Activated CD4-positive, alpha-beta T cell treated with anti-CD3 and anti-CD28 coated beads, Interleukin-2, amount 50 U/mL, for 4 hours (primary cell): ENCODE data around the gene KRTAP10-6.
"Not testable (repeated sequence)": the region's sequence is repeated elsewhere in the genome, so short reads cannot be mapped to it uniquely, and the experiment has no call there.

Experiments used
- DNase-seq, 2 experiments: peaks; one replicate each; pipeline ENCODE4 v3.0.0-alpha.2; 2020

The KRTAP10-6 gene, protein sequence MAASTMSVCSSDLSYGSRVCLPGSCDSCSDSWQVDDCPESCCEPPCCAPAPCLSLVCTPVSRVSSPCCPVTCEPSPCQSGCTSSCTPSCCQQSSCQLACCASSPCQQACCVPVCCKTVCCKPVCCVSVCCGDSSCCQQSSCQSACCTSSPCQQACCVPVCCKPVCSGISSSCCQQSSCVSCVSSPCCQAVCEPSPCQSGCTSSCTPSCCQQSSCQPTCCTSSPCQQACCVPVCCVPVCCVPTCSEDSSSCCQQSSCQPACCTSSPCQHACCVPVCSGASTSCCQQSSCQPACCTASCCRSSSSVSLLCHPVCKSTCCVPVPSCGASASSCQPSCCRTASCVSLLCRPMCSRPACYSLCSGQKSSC

DNA sequence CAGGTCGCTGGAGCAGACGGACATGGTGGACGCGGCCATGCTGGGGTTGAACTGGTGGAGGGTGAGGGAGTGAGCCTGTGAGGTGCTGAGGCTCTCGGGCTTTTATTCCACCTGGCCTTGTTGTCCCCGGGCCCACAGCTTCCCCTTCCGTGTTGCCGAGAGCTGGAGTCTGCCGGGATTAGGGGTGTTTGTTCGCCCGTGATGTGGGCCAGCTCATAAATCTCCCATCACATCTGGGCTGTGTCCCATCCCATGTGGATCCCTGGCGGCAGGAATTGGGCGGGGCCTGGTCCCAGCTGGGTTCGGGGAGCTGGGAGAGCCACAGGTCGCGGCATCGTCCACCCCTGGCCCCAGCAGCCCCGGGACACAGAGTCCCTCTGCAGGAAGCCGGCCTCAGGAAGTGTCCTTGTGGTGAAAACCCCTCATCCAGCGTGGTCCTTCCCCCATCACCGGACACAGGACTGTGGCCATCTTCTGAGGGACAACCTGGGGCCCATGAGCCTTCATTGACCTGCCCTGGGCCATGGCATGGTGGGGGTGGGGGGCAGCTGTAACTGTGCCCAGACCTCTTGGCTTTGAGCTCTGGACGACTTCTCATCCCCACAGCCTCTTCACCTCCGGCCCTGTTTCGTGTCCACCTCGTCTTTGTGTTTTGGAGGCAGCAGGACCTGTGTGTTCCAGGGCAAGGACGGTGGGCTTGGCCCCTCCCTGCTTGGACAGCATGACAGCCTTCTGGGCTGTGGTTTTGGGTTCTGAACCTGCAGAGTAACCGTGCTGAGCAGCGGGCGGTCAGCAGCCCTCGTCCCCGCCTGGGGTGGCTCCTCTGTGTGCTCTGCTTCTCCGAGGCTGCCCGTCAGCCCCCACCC, at the start of gene KRTAP10-6:
Gene KRTAP10-6, minus strand, starts transcription at position 60 of the 866 bp plus-strand sequence. Its CDS starts 21 bp downstream, at position 39.
- DNase-seq, result no peak

- no peak for DNase-seq
These were observed 48.5 kb upstream of the KRTAP10-6 start for GRCh38 chr21:44640761-44641160.

DNA sequence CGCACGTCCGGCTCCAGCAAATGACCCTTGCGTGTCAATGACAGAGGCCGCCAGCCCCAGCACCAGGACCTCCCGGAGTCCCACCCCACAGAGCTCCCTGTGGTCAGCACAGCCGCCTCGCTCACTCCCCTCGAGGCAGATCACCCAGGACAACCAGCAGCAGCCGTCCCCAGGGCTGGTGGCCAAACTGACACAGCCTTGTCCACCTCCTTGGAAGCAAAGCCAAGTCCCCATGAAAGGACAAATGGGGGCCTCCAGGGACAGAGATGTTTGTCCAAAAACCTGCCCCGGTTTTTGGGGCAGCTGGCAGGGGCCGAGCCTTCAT, 47.0 kb upstream of the KRTAP10-6 start:
- DNase-seq, result no peak

DNA sequence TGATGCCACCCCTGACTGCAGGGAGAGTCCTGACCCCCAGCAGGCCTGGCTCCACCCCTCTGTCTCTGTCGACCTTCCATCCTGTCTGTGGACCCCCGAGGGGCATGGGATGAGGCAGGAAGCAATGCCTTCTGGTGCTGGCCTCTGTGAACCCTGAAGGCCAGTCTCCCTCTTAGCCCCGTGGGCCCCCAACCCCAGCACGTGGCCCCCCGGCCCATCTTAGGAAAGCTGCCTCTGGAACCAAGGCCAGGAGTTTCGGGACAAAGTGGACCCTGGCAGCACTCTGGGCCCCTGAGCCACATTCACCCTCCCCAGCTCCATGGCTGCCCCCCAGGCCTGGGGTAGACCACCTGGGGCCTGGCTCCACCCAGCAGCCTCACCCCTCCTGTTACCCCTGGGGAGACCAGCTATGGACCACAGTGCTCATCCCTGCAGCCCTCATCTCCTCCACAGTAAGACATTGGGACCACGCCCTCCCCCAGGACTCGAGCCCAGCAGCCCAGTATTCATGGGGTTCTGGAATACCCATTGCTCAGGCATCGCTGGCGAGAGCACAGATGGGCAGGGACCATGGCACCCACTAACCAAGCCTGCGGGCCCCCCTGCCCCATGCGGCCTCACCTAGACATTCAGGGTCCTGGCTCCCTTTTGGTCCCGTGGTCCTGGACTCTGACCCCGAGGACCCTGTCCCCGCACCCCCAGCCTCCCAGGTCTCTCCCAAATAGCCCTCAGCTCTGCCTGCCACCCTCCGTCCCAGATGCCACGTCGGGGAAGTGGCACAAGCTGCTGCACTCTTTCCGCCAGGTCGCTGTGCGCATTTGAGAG, 46.4 kb upstream of the KRTAP10-6 start:
- DNase-seq, result not testable (repeated sequence)

- not testable (repeated sequence) for DNase-seq
These were observed 45.6 kb upstream of the KRTAP10-6 start for GRCh38 chr21:44637851-44638348.

- no peak for DNase-seq
These were observed 44.9 kb upstream of the KRTAP10-6 start, which contains the start of gene KRTAP10-10 for GRCh38 chr21:44637018-44637850. Gene KRTAP10-10 (plus strand): TSS chr21:44637356. CDS start chr21:44637418, 62 bp downstream.

DNA sequence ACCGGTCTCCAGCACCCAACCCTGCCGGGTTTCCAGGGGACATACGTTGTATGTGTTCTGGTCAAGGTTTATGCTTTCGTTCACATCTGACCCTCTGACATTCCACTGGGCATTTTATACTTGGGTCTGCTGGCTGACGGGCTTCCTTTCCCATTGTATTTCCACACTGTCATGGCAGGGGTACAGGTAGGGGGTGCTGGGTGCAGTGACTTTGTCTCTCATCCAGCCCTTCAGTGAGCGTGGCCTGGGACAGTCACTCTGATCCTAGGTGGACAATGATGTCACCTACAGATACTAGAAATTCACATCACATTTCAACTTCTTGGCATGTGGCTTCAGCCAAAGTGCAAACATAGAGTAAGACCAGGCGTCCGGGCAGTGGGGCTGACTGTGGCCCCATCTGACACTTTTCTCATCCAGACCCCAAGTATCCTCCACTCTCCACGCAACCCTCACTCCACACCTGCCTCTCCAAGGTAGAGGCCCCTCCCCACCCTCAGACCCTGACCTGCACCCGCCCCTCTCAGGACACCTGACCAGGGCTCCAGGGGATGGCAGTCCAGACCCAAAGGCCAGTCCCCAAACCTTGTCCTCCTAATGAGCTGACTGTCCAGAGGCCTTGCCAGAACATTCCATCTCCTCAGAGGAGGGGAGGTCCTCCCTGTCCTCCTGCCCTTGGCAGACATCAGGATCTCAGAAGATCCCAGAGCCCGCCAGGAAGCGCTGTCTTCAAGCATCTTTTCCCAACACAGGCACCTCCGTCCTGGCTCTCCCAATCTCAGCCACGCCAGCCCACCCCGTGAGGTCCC, 44.1 kb upstream of the KRTAP10-6 start:
- no peak for DNase-seq

GRCh38 chr21:44632067-44632466, 39.8 kb upstream of the KRTAP10-6 start:
- no peak for DNase-seq

DNA sequence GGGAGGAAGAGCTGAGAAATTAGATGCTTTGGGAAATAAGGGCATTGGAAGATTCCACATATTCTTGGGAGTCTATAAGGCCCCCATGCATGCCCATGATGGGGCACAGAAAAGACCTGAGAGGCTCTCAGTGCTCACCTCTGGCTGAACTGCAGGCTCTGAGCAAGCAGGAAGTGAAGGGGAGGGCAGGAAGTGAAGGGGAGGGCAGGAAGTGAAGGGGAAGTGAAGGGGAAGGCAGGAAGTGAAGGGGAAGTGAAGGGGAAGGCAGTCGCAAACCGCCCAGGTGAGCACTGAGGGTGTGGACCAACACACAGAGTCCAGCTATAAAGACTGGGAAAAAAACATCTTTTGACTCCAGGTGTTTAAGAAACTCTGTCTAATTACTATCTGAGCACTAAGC, 38.1 kb upstream of the KRTAP10-6 start:
- DNase-seq, result no peak

DNA sequence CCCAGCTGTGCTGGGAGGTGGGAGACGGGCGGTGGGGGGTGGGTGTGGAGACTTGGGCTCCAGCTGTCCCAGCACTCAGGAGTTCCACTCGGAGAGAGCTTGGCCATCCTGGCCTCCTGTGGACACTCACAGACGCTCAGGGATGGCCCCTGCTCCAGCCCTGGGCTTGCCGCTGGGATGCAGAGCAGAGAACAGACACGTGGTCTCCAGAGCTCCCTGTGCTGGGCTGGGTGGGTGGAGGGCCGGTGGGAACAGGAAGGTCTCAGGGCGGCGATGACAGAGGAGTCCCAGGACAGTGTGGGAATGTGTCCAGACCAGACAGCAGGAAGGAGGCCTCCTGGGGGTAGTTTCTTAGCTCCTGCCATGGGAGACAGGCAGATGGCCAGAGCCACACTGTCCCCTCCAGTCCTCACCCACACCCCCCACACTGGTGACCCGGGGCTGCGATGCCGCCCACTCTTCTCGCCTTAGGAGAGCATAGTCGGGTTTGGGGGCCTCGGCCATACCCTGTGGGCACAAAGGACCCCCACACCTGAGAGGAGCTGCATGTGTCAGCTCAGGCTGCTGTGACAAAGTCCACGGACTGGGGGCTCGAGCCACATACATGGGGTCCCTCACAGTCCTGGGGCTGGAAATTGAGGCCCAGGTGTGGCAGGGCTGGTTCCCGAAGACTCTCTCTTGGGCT, 36.5 kb upstream of the KRTAP10-6 start:
- no peak for DNase-seq

DNA sequence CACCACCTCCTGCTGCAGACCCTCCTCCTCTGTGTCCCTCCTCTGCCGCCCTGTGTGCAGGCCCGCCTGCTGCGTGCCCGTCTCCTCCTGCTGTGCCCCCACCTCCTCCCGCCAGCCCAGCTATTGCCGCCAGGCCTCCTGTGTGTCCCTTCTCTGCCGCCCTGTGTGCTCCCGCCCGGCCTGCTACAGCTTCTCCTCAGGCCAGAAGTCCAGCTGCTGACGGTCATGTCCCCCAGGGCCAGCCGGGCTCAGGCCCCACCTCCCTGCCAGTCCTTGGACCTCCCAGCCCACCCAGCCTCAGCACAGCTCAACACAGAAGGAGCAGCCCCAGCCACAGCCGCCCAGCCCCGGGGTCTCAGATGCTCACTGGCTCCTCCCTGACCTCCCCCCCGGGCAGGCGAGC, 35.5 kb upstream of the KRTAP10-6 start:
- not testable (repeated sequence) for DNase-seq

GRCh38 chr21:44627181-44627822, 35.0 kb upstream of the KRTAP10-6 start:
- not testable (repeated sequence) for DNase-seq

GRCh38 chr21:44626673-44627143, 34.4 kb upstream of the KRTAP10-6 start, which contains the start of gene KRTAP10-9:
Gene KRTAP10-9 (plus strand): TSS chr21:44627093. CDS start chr21:44627172, 79 bp downstream.
- DNase-seq, result no peak

DNA sequence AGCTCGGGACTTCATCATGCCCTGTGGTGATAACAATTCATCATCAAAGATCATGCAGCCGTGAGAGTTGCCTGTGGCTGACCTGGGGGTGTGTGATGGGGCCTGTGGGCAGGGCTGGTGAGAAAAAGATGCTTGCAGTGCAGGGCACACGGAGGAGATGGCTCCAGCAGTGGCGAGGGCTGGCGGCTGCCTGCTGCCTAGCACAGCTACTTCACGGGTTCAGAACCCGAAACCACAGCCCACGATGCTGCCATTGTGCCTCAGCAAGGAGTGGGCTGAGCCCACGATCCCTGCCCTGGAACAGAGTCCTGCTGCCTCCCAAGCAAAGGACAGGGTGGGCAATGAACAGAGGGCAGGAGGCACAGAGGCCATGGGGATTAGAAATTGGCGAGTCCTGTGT, 34.0 kb upstream of the KRTAP10-6 start:
- DNase-seq, result no peak

GRCh38 chr21:44625756-44626155, 33.5 kb upstream of the KRTAP10-6 start:
- DNase-seq, result no peak

DNA sequence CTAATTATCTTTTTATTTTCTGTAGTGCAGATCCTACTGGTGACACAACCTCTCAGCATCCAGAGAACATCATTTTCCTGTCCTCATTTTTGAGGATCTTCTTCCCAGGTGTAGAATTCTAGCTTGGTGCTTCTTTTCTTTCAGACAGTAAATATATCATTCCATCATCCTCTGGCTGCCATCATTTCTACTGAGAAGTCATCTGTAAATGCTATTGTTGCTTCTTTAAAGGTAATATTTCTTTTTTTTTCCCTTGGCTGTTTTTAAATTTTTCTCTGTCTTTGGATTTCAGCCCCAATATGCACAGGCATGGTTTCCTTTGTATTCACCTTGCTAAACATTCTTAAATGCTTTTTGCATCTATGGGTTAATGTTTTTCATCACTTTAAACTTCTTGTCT, 31.3 kb upstream of the KRTAP10-6 start:
- DNase-seq, result no peak

DNA sequence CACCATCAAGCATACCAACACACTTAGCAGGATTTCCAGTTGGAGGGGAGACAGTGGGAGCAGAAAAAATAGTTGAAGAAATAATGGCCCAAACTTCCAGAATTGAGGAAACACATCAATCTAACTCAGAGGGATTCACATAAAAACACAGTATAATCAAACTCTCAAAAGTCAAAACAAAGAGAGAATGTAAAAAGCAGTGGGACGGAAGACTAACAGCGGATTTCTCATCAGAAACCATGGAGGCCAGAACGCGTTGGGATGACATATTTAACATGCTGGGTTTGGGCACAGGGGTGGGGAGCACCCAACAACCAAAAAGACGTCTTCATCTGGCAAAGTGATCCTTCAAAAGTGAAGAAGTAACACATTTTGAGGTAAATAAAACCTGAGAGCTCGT, 27.6 kb upstream of the KRTAP10-6 start:
- DNase-seq, result no peak

- peak; percentile 50 to 53 for DNase-seq
These were observed 26.6 kb upstream of the KRTAP10-6 start for GRCh38 chr21:44618909-44619308.

DNA sequence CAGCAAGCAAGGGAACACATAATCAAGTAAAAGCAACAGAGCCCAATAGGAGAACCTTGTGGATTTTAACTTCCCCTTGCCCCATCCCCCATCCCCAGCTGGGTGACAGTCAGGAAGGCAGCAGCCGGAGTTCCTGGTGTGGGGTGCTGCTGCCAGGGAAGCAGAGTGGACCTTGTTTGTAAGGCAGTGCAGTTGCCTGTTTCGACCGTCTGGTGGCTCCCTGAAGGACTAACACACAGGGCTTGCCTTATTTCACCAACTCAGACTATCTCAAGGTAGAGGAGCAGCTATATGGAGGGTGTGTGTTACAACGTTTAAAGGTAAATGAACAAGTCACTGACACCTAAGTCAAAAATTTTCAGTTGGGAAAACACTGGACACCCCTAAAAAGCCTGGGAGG, 26.2 kb upstream of the KRTAP10-6 start:
- DNase-seq, result no peak
